GM23338 (cell line): Measurements from ENCODE around the gene WIPF1. TPM values are rescaled to one million over a fixed set of nuclear protein-coding genes. Genes with fewer than 3 reads are reported as not detected.

Source experiments
- ATAC-seq: fragments of 200-7000 bp; cut with Tn5 transposase; 3 replicates; pipeline ENCODE4 v1.9.1; 2020
- DNase-seq: peaks from one replicate; pipeline ENCODE4 v3.0.0-alpha.2; 2015; ENCODE audit warnings: low spot score
- H2AFZ ChIP-seq: fragments of 200-600 bp; sonication (generic); 2 replicates; pipeline ENCODE4 v1.8.0; 2016; ENCODE audit warnings: antibody characterized with exemption, mild to moderate bottlenecking, moderate library complexity
- H3F3A ChIP-seq: fragments of 200-600 bp; sonication (generic); replicated peaks from 2 replicates; pipeline ENCODE4 v1.8.0; 2017; ENCODE audit warnings: antibody characterized with exemption, mixed run types, low read depth
- H3K27ac ChIP-seq: fragments of 200-600 bp; sonication (generic); 2 replicates; pipeline ENCODE4 v1.6.1; 2016; ENCODE audit warnings: low read depth
- H3K27me3 ChIP-seq: fragments of 200-600 bp; sonication (generic); 2 replicates; pipeline ENCODE4 v1.8.0; 2016; ENCODE audit warnings: mild to moderate bottlenecking, mixed run types, moderate library complexity; ENCODE audit not compliant: insufficient read depth
- H3K36me3 ChIP-seq: fragments of 200-600 bp; sonication (generic); 2 replicates; pipeline ENCODE4 v1.8.0; 2016; ENCODE audit warnings: mild to moderate bottlenecking; ENCODE audit not compliant: insufficient read depth
- H3K4me1 ChIP-seq: fragments of 200-600 bp; sonication (generic); 2 replicates; pipeline ENCODE4 v1.8.0; 2016; ENCODE audit warnings: mild to moderate bottlenecking, moderate library complexity; ENCODE audit not compliant: insufficient read depth
- H3K4me2 ChIP-seq: fragments of 200-600 bp; sonication (generic); 2 replicates; pipeline ENCODE4 v1.7.1; 2017; ENCODE audit warnings: mixed run types
- H3K4me3 ChIP-seq: fragments of 200-600 bp; sonication (generic); 2 replicates; pipeline ENCODE4 v1.6.1; 2016; ENCODE audit warnings: mixed run types
- H3K79me2 ChIP-seq: fragments of 200-600 bp; sonication (generic); replicated peaks from 2 replicates; pipeline ENCODE4 v1.8.0; 2017; ENCODE audit warnings: mild to moderate bottlenecking; ENCODE audit not compliant: insufficient read depth
- H3K9me2 ChIP-seq: fragments of 200-600 bp; sonication (generic); 2 replicates; pipeline ENCODE4 v1.8.0; 2017; ENCODE audit not compliant: insufficient read depth
- H4K20me1 ChIP-seq: fragments of 200-600 bp; sonication (generic); replicated peaks from 2 replicates; pipeline ENCODE4 v1.8.0; 2017; ENCODE audit warnings: mild to moderate bottlenecking; ENCODE audit not compliant: insufficient read depth
- H3K27ac Mint-ChIP-seq: 2 replicates; pipeline ENCODE4 v1.8.0; 2020; ENCODE audit warnings: inconsistent platforms, mild to moderate bottlenecking, moderate library complexity, mixed read lengths
- H3K27me3 Mint-ChIP-seq: 3 replicates; pipeline ENCODE4 v1.8.0; 2022; ENCODE audit warnings: low read depth, mild to moderate bottlenecking, moderate library complexity, mixed read lengths, inconsistent platforms; ENCODE audit not compliant: insufficient read depth, poor library complexity
- H3K36me3 Mint-ChIP-seq: 3 replicates; pipeline ENCODE4 v1.8.0; 2021; ENCODE audit warnings: low read depth, mild to moderate bottlenecking, inconsistent platforms, moderate library complexity, mixed read lengths
- H3K4me1 Mint-ChIP-seq: 3 replicates; pipeline ENCODE4 v1.8.0; 2020; ENCODE audit warnings: mild to moderate bottlenecking, inconsistent platforms, mixed read lengths
- H3K4me3 Mint-ChIP-seq: 3 replicates; pipeline ENCODE4 v1.8.0; 2021; ENCODE audit warnings: moderate library complexity, mild to moderate bottlenecking, inconsistent platforms, mixed read lengths
- H3K9me3 Mint-ChIP-seq: 3 replicates; pipeline ENCODE4 v1.8.0; 2020; ENCODE audit warnings: moderate library complexity, mild to moderate bottlenecking, inconsistent platforms, mixed read lengths
- CREB1 ChIP-seq: fragments of 250-450 bp; sonication (Bioruptor Pico); IDR thresholded peaks from 2 replicates; pipeline ENCODE4 v1.5.0; 2020; ENCODE audit warnings: low read depth, mild to moderate bottlenecking, moderate library complexity
- CTCF ChIP-seq, 2 experiments: fragments of 200-600 bp in 1 of 2; sonication (generic) in 1 of 2; conservative IDR thresholded peaks; 2 replicates each; pipeline versions ENCODE4 v1.5.1 to v1.6.1; 2016 to 2017; ENCODE audit warnings: antibody characterized with exemption in 2 of 2, low read depth in 2 of 2, mild to moderate bottlenecking in 2 of 2, moderate library complexity in 1 of 2
- ETS1 ChIP-seq: IDR thresholded peaks from 2 replicates; pipeline ENCODE4 v1.6.1; 2016; ENCODE audit warnings: antibody characterized with exemption
- EZH2 ChIP-seq: fragments of 200-600 bp; sonication (generic); IDR thresholded peaks from one replicate; pipeline ENCODE4 v1.8.0; 2017; ENCODE audit warnings: antibody characterized with exemption, mild to moderate bottlenecking, low read depth; ENCODE audit not compliant: unreplicated experiment
- EZH2phosphoT487 ChIP-seq: fragments of 200-600 bp; sonication (generic); IDR thresholded peaks from one replicate; pipeline ENCODE4 v1.8.1; 2018; ENCODE audit warnings: antibody characterized with exemption; ENCODE audit not compliant: unreplicated experiment
- JUNB ChIP-seq: IDR thresholded peaks from one replicate; pipeline ENCODE4 v1.6.1; 2016; ENCODE audit warnings: antibody characterized with exemption; ENCODE audit not compliant: unreplicated experiment
- NANOG ChIP-seq: IDR thresholded peaks from 2 replicates; pipeline ENCODE4 v1.6.1; 2016; ENCODE audit warnings: antibody characterized with exemption, borderline replicate concordance
- POLR2AphosphoS5 ChIP-seq: IDR thresholded peaks from 2 replicates; pipeline ENCODE4 v1.6.1; 2016; ENCODE audit warnings: antibody characterized with exemption, low read depth
- REST ChIP-seq: IDR thresholded peaks from one replicate; pipeline ENCODE4 v1.6.1; 2018; ENCODE audit warnings: antibody characterized with exemption; ENCODE audit not compliant: unreplicated experiment
- STAT1 ChIP-seq: IDR thresholded peaks from one replicate; pipeline ENCODE4 v1.6.1; 2016; ENCODE audit warnings: antibody characterized with exemption; ENCODE audit not compliant: unreplicated experiment
- ZNF114 ChIP-seq: fragments of 250-450 bp; sonication (Bioruptor Pico); IDR thresholded peaks from 2 replicates; pipeline ENCODE4 v1.5.0; 2020; ENCODE audit warnings: mild to moderate bottlenecking, moderate library complexity
- ZNF331 ChIP-seq: fragments of 250-450 bp; sonication (Bioruptor Pico); IDR thresholded peaks from 2 replicates; pipeline ENCODE4 v1.5.0; 2020; ENCODE audit warnings: low read depth, mild to moderate bottlenecking, moderate library complexity
- ZNF462 ChIP-seq: fragments of 250-450 bp; sonication (Bioruptor Pico); IDR thresholded peaks from 2 replicates; pipeline ENCODE4 v1.5.0; 2020; ENCODE audit warnings: mild to moderate bottlenecking, moderate library complexity
- polyA plus RNA-seq: library from polyadenylated mRNA; unstranded; fragments of >200 nt; fragmentation: Nextera tagmentation; extraction: Ambion mirVana; gene quantifications from 2 replicates; pipeline ENCODE4 v1.2.1, GENCODE V29; 2016
- total RNA-seq: library from RNA; depleted of rRNA; stranded (reverse); fragments of >200 nt; shearing (Covaris generic); gene quantifications from 2 replicates; pipeline ENCODE4 v1.2.3, GENCODE V29; 2014

The WIPF1 gene
- total and polyA plus RNA-seq, 2 experiments from 2014 or later, result 3.0 to 6.0 TPM

- no peaks in the 10 kb centered on the region for H3K27me3 Mint-ChIP-seq
- peaks cover 6% of the 10 kb centered on the region; the same call in 1 of the 3 replicates for H3K36me3 Mint-ChIP-seq
- no peaks in the 10 kb centered on the region for H3K4me1 Mint-ChIP-seq
- H3K4me2 ChIP-seq, result no peak overlapping the region
- H3K79me2 ChIP-seq, result no peaks in the 10 kb centered on the region
- no peak overlapping the region for H3K4me3 ChIP-seq
- DNase-seq, result no peak
- TF ChIP-seq CREB1 (CRISPR knock-in tag) (no peak), ETS1 (no peak), EZH2 (no peak), CTCF (conservative IDR thresholded peaks at IDR 0.05; ENCODE audit: low read depth in 2 of 2) (no peak), ZNF331 (no peak), ZNF462 (no peak), JUNB (no peak), ZNF114 (CRISPR knock-in tag) (no peak), EZH2phosphoT487 (no peak), REST (no peak), STAT1 (no peak), NANOG (no peak), POLR2AphosphoS5 (no peak)
- H3K27ac ChIP-seq, result no peak overlapping the region
- H3K4me3 Mint-ChIP-seq, result no peak overlapping the region
- peaks cover 10% of the 10 kb centered on the region for H3K9me3 Mint-ChIP-seq
- no peaks in the 10 kb centered on the region for H3K4me1 ChIP-seq
- no peaks in the 10 kb centered on the region for H3K27me3 ChIP-seq
- H3K27ac Mint-ChIP-seq, result no peak overlapping the region
- H3K36me3 ChIP-seq, result peaks cover 8% of the 10 kb centered on the region; the same call in 1 of the 2 replicates
- no peaks in the 10 kb centered on the region for H3F3A ChIP-seq
- no peaks in the 10 kb centered on the region for H4K20me1 ChIP-seq
- H2AFZ ChIP-seq, result no peak overlapping the region
- no peak for ATAC-seq
- 0 out of 2 replicates have a peak, but pooled peaks cover 6% of the 10 kb centered on the region for H3K9me2 ChIP-seq
These were observed 43.0 kb downstream of the WIPF1 start for GRCh38 chr2:174554529-174555150.
